GM18873 (cell line): Measurements from ENCODE around the gene TNFRSF4.
"Not testable (repeated sequence)": the region's sequence is repeated elsewhere in the genome, so short reads cannot be mapped to it uniquely, and the experiment has no call there.

Experiments used
- ATAC-seq: cut with Tn5 transposase; IDR thresholded peaks from one replicate; pipeline ENCODE4 v1.9.1; 2021; ENCODE audit warnings: mild to moderate bottlenecking, moderate library complexity, moderate number of reproducible peaks; ENCODE audit not compliant: unreplicated experiment, low FRiP score

The TNFRSF4 gene

GRCh38 chr1:1185101-1185765 lies 28.7 kb downstream of the TNFRSF4 start:
- ATAC-seq: no peak

- ATAC-seq: no peak
Observed at GRCh38 chr1:1183833-1184775, 29.8 kb downstream of the TNFRSF4 start.

- ATAC-seq: no peak
Observed at GRCh38 chr1:1183221-1183747, 30.7 kb downstream of the TNFRSF4 start.

GRCh38 chr1:1182491-1183220 lies 31.3 kb downstream of the TNFRSF4 start:
- ATAC-seq: no peak

GRCh38 chr1:1181938-1182410 lies 32.0 kb downstream of the TNFRSF4 start:
- ATAC-seq: no peak

- no peak for ATAC-seq
Observed at GRCh38 chr1:1181129-1181937, 32.6 kb downstream of the TNFRSF4 start.

- ATAC-seq: no peak
Observed at GRCh38 chr1:1179983-1180861, 33.7 kb downstream of the TNFRSF4 start.

GRCh38 chr1:1179346-1179982 lies 34.5 kb downstream of the TNFRSF4 start:
- ATAC-seq: no peak

GRCh38 chr1:1178794-1179331 lies 35.1 kb downstream of the TNFRSF4 start:
- no peak for ATAC-seq

GRCh38 chr1:1177452-1178206 lies 36.3 kb downstream of the TNFRSF4 start:
- ATAC-seq: no peak

- ATAC-seq: no peak
Observed at GRCh38 chr1:1176931-1177330, 37.0 kb downstream of the TNFRSF4 start.

GRCh38 chr1:1176063-1176761 lies 37.7 kb downstream of the TNFRSF4 start:
- not testable (repeated sequence) for ATAC-seq

GRCh38 chr1:1175221-1176062 lies 38.5 kb downstream of the TNFRSF4 start:
- ATAC-seq: no peak

- ATAC-seq: no peak
Observed at GRCh38 chr1:1173793-1174415, 40.0 kb downstream of the TNFRSF4 start, which contains the start of gene TTLL10. TSS of gene TTLL10 (plus strand) at chr1:1173880. CDS start at chr1:1179216, 5,336 bp downstream.

- ATAC-seq: no peak
Observed at GRCh38 chr1:1173061-1173792, 40.7 kb downstream of the TNFRSF4 start.
